ENCODE data around the gene RO60.

- TF ChIP-seq CTCF (IDR thresholded peaks at IDR 0.05; ENCODE audit: borderline replicate concordance, extremely low read depth, low read length, poor library complexity, severe bottlenecking) (no peak), EZH2 (IDR thresholded peaks at IDR 0.05; ENCODE audit: borderline replicate concordance, low read depth, low read length, severe bottlenecking) (no peak)
Measured at GRCh38 chr1:193040011-193040410, 19.4 kb upstream of the RO60 start.

All from DND-41 (cell line).